AG04449 (cell line): ENCODE data around the gene RASSF10.

ENCODE experiments used
- CTCF ChIA-PET: fragments of 350-600 bp; formaldehyde crosslinking; extraction: SDS; loops from one replicate; lab custom pipeline; 2021; ENCODE audit warnings: antibody characterized with exemption; lab: Yijun Ruan, JAX
- POLR2A ChIA-PET: fragments of 400-600, 350-600 bp; formaldehyde crosslinking; extraction: SDS; loops from one replicate; lab custom pipeline; 2020; ENCODE audit warnings: antibody characterized with exemption, inconsistent platforms; lab: Yijun Ruan, JAX
- DNase-seq: peaks from one replicate; pipeline ENCODE4 v3.0.0-alpha.2; 2010; ENCODE audit warnings: low read depth, low spot score
- H3K4me3 ChIP-seq: 2 replicates; pipeline ENCODE4 v1.5.1; 2011; ENCODE audit warnings: low read depth, mild to moderate bottlenecking, control low read depth, low read length
- CTCF ChIP-seq: IDR thresholded peaks from one replicate; pipeline ENCODE4 v1.5.1; 2011; ENCODE audit warnings: mild to moderate bottlenecking, moderate library complexity, low read length, control low read depth, inconsistent platforms; ENCODE audit not compliant: insufficient read depth; ENCODE audit errors: missing control alignments

RASSF10 gene

GRCh38 chr11:13031349-13031748 is 22.2 kb downstream of the RASSF10 start:
- H3K4me3 ChIP-seq, result no peak overlapping the region
- no peak for DNase-seq
- no peak for TF ChIP-seq CTCF
- POLR2A ChIA-PET, result no interaction called here
- CTCF ChIA-PET, result interaction anchor here (1.0 kb wide), 1 partner anchor 8 kb away, joined by 3 read pairs; no protein-coding TSS in a partner anchor

- no peak for TF ChIP-seq CTCF
- DNase-seq, result no peak
- POLR2A ChIA-PET, result no interaction called here
- CTCF ChIA-PET, result no interaction called here
- H3K4me3 ChIP-seq, result no peak overlapping the region
Observed at GRCh38 chr11:13033760-13034533, 24.8 kb downstream of the RASSF10 start.

- no peak for DNase-seq
- ChIA-PET POLR2A (no interaction called here), CTCF (no interaction called here)
- H3K4me3 ChIP-seq, result no peak overlapping the region
- TF ChIP-seq CTCF, result no peak
Observed at GRCh38 chr11:13035711-13036110, 26.6 kb downstream of the RASSF10 start.

- no peak for DNase-seq
- CTCF ChIA-PET, result no interaction called here
- POLR2A ChIA-PET, result no interaction called here
- no peak overlapping the region for H3K4me3 ChIP-seq
- no peak for TF ChIP-seq CTCF
Observed at GRCh38 chr11:13036235-13036634, 27.1 kb downstream of the RASSF10 start.

- no peak for DNase-seq
- TF ChIP-seq CTCF, result no peak
- no peak overlapping the region for H3K4me3 ChIP-seq
- ChIA-PET CTCF (interaction anchor here (1.1 kb wide), 1 partner anchor 74 kb away, joined by 3 read pairs; no protein-coding TSS in a partner anchor), POLR2A (no interaction called here)
Observed at GRCh38 chr11:13038366-13038765, 29.2 kb downstream of the RASSF10 start.

- no peak for TF ChIP-seq CTCF
- ChIA-PET POLR2A (no interaction called here), CTCF (interaction anchor here (1.1 kb wide), 1 partner anchor 75 kb away, joined by 3 read pairs; no protein-coding TSS in a partner anchor)
- H3K4me3 ChIP-seq, result no peak overlapping the region
- no peak for DNase-seq
Observed at GRCh38 chr11:13039126-13039525, 30.0 kb downstream of the RASSF10 start.
